Measurements from ENCODE around the gene SCLT1.

DNA sequence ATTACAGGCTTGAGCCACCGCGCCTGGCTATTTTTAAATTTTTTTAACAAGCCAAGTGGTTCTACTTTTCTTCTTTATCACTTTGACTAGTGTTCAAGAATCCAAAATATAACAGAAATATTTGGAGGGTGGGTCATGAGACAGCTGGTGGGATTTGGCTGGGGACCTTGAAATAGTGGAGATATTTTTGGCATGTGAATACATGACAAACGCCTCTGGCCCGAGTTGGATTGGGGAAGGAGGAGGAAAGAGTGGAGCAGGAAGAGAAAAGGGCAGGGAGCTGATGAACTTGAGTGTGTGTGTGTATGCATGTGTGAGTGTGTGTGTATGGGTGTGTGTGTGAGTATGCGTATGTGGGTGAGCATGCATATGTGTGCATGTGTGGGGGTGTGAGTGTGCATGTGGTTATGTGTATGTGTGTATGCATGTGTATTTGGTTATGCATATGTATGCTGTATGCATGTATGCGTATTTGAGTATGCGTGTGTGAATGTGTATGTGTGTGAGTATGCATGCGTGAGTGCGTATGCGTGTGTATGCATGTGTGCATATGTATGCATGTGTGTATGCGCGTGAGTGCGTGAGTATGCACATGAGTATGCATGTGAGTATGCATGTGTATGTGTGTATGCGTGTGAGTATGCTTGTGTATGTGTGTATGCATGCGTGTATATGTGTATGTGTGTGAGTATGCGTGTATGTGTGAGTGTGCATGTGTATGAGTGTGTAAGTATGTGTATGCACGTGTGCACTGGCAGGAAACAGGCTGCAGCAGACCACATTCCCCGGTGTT lies 234.3 kb downstream of the SCLT1 start:
- no peak for TF ChIP-seq CTCF (conservative IDR thresholded peaks at IDR 0.05; ENCODE audit: low read depth, low read length)
- TF ChIP-seq EZH2 (IDR thresholded peaks at IDR 0.05; ENCODE audit: borderline replicate concordance, low read depth, low read length, poor library complexity, severe bottlenecking) = no peak

Data from A673 (cell line).